Kidney glomerular epithelial cell (primary cell): ENCODE results near the gene FA2H.
"Not testable (repeated sequence)": the region's sequence is repeated elsewhere in the genome, so short reads cannot be mapped to it uniquely, and the experiment has no call there.

Source experiments
- DNase-seq: peaks from one replicate; lab custom pipeline; 2025; lab: John Stamatoyannopoulos, UW

FA2H gene

DNA sequence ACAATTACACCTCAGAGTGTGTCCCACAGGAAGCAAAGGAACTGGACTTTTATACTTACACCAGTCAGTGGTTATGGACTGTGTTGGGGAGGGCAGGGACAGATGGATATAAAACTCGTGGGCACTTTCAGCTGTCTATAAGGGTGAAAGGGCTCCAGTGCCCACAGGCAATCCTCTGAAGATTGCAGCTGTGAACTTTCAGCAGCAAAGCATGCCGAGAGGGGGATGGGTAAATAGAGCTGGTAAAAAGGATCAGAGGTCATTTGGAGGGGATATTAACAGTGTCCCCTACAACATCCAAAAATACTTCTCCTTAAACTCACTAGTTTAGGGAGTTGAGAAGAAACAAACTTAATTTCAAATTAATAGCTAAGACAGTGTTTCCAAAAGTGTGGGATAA is 94.6 kb downstream of the FA2H start:
- DNase-seq, result no peak

DNA sequence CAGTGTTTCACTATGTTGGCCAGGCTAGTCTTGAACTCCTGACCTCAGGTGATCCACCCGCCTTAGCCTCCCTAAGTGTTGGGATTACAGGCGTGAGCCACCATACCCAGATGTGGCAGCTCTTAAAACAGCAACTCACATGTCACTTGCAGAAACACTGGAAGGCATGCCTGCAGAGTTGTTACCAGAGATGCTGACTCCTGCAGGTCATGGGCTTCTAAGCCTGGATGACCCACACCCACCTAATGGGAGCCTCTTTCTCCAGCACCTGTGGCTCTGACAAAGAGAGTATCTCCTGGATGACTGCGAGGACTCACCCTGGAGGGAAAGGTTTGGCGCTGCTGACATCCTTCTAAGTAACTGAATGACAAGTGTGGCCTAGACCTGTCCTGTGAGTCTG is 96.8 kb downstream of the FA2H start:
- DNase-seq, result no peak

DNA sequence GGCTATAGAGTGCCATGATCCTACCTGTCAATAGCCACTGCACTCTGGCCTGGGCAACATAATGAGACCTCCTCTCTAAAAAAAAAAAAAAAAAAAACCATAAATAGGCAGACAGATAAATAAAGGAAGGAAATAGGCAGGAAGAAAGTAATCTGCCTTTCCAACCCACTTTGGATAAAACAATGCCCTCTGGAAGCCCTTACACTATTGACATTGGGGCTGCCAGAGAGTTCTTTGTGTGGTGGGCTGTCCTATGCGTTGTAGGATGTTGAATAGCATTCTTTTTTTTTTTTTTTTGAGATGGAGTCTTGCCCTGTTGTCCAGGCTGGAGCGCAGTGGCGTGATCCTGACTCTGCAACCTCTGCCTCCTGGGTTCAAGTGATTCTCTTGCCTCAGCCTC is 100.7 kb downstream of the FA2H start:
- DNase-seq, result no peak

DNA sequence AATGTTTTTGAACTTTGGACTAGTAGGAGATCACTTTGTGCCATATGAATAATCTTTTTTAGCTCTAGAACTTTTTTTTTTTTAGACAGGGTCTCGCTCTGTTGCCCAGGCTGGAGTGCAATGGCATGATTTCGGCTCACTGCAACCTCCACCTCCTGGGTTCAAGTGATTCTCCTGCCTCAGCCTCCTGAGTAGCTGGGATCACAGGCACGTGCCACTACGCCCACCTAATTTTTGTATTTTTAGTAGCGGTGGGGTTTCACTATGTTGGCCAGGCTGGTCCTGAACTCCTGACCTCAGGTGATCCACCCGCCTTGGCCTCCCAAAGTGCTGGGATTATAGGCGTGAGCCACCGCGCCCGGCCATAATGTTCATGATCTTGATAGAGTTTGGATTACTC is 105.7 kb downstream of the FA2H start:
- not testable (repeated sequence) for DNase-seq

DNA sequence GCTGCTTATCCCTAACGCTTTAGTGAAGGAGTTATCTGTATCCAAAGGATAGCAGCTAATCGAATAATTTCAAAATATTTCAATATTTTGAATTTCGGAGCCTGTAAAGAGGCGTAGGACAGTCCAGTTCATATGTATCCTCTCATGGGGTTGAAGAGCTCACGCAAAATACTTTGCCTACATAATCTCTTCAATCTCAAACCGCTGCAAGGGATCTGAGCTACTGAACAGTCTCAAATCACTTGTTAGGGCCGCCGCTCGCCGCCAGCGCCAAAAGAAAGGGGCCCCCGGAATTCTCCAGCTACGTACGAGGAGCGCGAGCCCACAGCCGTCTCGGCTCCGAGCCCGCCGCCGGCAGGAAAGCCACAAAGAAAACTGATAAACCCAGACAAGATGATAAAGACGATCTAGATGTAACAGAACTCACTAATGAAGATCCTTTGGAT is 107.3 kb downstream of the FA2H start:
- no peak for DNase-seq

DNA sequence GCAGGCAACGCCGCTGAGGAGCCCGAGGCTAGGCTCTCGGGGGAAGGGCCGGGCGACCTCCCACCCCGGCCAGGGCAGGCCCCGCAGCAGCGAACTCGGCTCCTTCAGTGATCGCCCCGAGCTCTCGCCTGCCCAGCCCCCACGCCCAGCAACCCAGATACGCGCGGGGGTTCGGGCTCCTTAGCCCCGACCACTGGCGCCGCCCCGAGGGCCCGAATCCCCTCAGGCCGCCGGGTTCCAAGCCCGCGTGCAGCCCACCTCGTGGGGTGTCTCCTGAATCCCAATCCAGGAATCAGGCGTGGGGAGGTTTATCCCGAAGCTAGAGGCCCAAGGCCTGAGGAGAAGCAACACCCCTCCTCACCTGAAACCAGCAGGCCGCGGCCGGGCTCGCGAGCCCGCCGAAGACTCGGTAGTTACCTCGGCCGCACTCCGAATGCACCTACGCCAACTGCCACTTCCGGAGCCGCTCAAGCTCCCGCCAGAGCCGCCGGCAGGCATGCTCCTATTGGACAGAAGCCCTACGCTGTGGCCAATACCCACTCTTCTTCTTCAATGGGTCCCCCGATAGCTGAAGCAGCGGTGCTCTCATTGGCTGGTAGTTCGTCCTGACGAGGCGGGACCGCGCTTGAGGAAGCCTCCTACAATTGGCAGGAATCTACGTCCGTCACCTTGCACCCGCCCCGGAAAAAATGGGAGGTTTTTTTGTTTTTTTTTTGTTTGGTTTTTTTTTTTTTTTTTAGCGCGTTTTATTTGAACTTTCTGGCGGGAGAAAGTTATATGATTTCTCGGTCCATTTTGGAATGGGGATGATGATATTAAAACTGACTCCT is 108.0 kb downstream of the FA2H start, which contains the start of gene RFWD3:
TSS of gene RFWD3 (minus strand) at position 453 of the 830 bp plus-strand sequence. CDS start 5,428 bp downstream, outside the sequence.
- peak; percentile 99 for DNase-seq

DNA sequence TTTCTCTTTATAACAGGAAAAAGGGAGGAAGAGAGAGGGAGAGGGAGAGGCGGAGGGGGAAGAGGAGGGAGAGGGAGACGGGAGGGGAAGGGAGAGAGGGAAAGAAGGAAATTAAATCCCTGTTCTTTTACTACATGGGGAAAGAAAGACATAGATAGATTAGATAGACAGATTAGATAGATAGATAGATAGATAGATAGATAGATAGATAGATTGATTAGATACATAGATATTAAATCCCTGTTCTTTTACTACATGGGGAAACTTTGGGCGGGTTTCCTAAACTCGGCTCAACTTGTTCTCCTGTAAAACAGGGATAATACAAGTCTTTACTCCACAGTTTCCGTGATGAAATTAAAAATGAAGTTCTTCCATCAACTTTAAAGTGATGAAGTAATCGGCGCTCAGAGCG is 108.6 kb downstream of the FA2H start:
- peak; percentile 5 for DNase-seq
